HCT116 (cell line): Measurements from ENCODE around the gene ALG10B.

Source experiments
- CEBPB ChIP-seq: IDR thresholded peaks from 2 replicates; pipeline ENCODE4 v1.6.1; 2012; ENCODE audit warnings: low read depth
- CTCF ChIP-seq, 3 experiments: fragments of 200-600 bp in 1 of 3; sonication (generic) in 1 of 3; IDR thresholded peaks in 2 of 3; conservative IDR thresholded peaks in 1 of 3; 2 replicates each; pipeline ENCODE4 v1.5.1; 2012 to 2017; ENCODE audit warnings: low read depth in 2 of 3, low read length in 2 of 3, antibody characterized with exemption in 1 of 3, borderline replicate concordance in 1 of 3, control low read depth in 1 of 3, mild to moderate bottlenecking in 1 of 3, mixed read lengths in 1 of 3, mixed run types in 1 of 3, moderate library complexity in 1 of 3; ENCODE audit not compliant: insufficient read depth in 1 of 3
- ELF1 ChIP-seq: IDR thresholded peaks from 2 replicates; pipeline ENCODE4 v1.6.1; 2012; ENCODE audit warnings: low read depth, borderline replicate concordance
- EZH2phosphoT487 ChIP-seq: fragments of 200-600 bp; IDR thresholded peaks from 2 replicates; pipeline ENCODE4 v1.6.1; 2018; ENCODE audit warnings: antibody characterized with exemption, borderline replicate concordance
- FOSL1 ChIP-seq: IDR thresholded peaks from 2 replicates; pipeline ENCODE4 v1.6.1; 2012; ENCODE audit warnings: low read depth
- MAX ChIP-seq: IDR thresholded peaks from 2 replicates; pipeline ENCODE4 v1.6.1; 2012
- POLR2A ChIP-seq: IDR thresholded peaks from 2 replicates; pipeline ENCODE4 v1.7.0; 2011; ENCODE audit warnings: borderline replicate concordance; ENCODE audit not compliant: insufficient read depth, insufficient read length; ENCODE audit errors: extremely low read depth
- POLR2AphosphoS5 ChIP-seq: IDR thresholded peaks from 2 replicates; pipeline ENCODE4 v1.6.1; 2011; ENCODE audit warnings: mild to moderate bottlenecking, low read depth, low read length, moderate library complexity
- RAD21 ChIP-seq: IDR thresholded peaks from 2 replicates; pipeline ENCODE4 v1.6.1; 2012; ENCODE audit warnings: low read depth, mild to moderate bottlenecking
- REST ChIP-seq: IDR thresholded peaks from 2 replicates; pipeline ENCODE4 v1.6.1; 2012; ENCODE audit warnings: low read depth
- SP1 ChIP-seq: IDR thresholded peaks from 2 replicates; pipeline ENCODE4 v1.6.1; 2012; ENCODE audit warnings: low read depth
- YY1 ChIP-seq: IDR thresholded peaks from 2 replicates; pipeline ENCODE4 v1.6.1; 2011; ENCODE audit warnings: low read length, low read depth, moderate library complexity, mild to moderate bottlenecking; ENCODE audit not compliant: insufficient replicate concordance; ENCODE audit errors: extremely low read depth
- ZBTB33 ChIP-seq: IDR thresholded peaks from 2 replicates; pipeline ENCODE4 v1.6.1; 2011; ENCODE audit warnings: mild to moderate bottlenecking, low read length, moderate library complexity; ENCODE audit not compliant: insufficient replicate concordance; ENCODE audit errors: extremely low read depth
- ZNF274 ChIP-seq: fragments of 200-500 bp; sonication (Bioruptor generic); IDR thresholded peaks from 2 replicates; pipeline ENCODE4 v1.6.1; 2014; ENCODE audit warnings: mild to moderate bottlenecking, low read depth, low read length, inconsistent platforms

GRCh38 chr12:38367506-38367905, 50.9 kb downstream of the ALG10B start:
- TF ChIP-seq POLR2A (no peak), ZBTB33 (no peak), CTCF (IDR thresholded peaks at IDR 0.05 in 2 of 3, conservative IDR thresholded peaks at IDR 0.05 in 1 of 3; ENCODE audit: borderline replicate concordance in 1 of 3, insufficient read depth in 1 of 3, low read depth in 2 of 3, low read length in 2 of 3) (no peak), POLR2AphosphoS5 (no peak), FOSL1 (no peak), CEBPB (no peak), EZH2phosphoT487 (no peak), RAD21 (no peak), REST (no peak), ZNF274 (no peak), SP1 (no peak), ELF1 (no peak), MAX (no peak), YY1 (no peak)
